Adrenal gland (tissue), 5 donors: ENCODE results near the gene RNF187.

Experiments used
- POLR2A ChIP-seq, 2 donors: fragments of 450-650 bp; IDR thresholded peaks; one replicate each; pipeline ENCODE4 v1.6.1; 2017; ENCODE audit warnings: antibody characterized with exemption in 2 of 2, mild to moderate bottlenecking in 2 of 2, moderate library complexity in 1 of 2
- TF ChIP-seq, protein P1 (sequence below), 6 experiments: fragments of 450-650 bp in 4 of 6; fragments of 200-600 bp in 2 of 6; sonication (generic) in 1 of 6; IDR thresholded peaks; 1 replicate in 5 of 6; 2 replicates in 1 of 6; pipeline versions ENCODE4 v1.5.1 to v1.8.0; 2016 to 2021; ENCODE audit warnings: antibody characterized with exemption in 6 of 6, mild to moderate bottlenecking in 2 of 6, moderate library complexity in 1 of 6
- donor health status: DM: no; HTN: no; CAD: no.

DNA sequence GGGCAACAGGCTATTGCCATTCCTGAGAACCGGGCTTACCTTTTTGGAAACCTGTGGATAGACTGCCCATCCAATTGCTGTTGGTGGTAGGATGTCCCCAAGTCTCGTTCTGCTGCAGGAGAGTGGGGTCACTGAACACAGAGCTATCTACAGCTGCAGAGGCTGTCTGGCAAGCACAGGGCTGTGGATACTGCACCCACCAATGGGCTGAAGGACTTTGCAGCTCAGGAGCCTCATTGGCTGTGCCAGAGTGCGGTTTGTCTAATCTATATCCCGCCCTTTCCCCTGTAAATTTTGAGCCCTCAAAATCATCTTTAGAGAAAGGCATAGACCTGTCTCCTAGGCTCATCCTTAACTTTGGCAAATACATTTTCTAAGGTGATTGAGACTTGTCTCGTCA, 15.3 kb downstream of the RNF187 start:
- TF ChIP-seq, protein P1, sequence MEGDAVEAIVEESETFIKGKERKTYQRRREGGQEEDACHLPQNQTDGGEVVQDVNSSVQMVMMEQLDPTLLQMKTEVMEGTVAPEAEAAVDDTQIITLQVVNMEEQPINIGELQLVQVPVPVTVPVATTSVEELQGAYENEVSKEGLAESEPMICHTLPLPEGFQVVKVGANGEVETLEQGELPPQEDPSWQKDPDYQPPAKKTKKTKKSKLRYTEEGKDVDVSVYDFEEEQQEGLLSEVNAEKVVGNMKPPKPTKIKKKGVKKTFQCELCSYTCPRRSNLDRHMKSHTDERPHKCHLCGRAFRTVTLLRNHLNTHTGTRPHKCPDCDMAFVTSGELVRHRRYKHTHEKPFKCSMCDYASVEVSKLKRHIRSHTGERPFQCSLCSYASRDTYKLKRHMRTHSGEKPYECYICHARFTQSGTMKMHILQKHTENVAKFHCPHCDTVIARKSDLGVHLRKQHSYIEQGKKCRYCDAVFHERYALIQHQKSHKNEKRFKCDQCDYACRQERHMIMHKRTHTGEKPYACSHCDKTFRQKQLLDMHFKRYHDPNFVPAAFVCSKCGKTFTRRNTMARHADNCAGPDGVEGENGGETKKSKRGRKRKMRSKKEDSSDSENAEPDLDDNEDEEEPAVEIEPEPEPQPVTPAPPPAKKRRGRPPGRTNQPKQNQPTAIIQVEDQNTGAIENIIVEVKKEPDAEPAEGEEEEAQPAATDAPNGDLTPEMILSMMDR (IDR thresholded peaks at IDR 0.05), result no peak
- no peak for TF ChIP-seq POLR2A (IDR thresholded peaks at IDR 0.05)
